NCI-H748 (cell line): ENCODE data around the gene ADH5.
"Not testable (repeated sequence)": the region's sequence is repeated elsewhere in the genome, so short reads cannot be mapped to it uniquely, and the experiment has no call there.

Experiments used
- DNase-seq: peaks from one replicate; lab custom pipeline; 2025; ENCODE audit not compliant: unreplicated experiment; lab: John Stamatoyannopoulos, UW

Gene ADH5

DNA sequence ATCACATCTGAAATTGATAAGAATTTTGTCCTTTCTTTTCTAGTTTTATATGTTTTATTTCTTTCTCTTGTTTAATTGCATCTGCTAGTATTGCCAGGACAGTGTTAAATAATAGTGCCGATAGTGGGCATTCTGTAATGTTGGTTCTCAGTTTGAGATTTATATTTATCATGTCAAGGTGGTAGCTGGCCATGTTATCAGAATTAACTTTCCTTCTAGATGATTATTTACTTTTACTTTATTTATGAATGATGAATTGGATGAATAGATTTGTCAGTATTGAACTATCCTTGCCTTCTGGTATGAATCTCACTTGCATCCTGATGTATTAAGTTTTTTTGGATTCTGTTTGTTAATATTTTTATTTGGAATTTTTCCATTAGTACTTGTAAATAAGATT, 50.4 kb downstream of the ADH5 start:
- no peak for DNase-seq

DNA sequence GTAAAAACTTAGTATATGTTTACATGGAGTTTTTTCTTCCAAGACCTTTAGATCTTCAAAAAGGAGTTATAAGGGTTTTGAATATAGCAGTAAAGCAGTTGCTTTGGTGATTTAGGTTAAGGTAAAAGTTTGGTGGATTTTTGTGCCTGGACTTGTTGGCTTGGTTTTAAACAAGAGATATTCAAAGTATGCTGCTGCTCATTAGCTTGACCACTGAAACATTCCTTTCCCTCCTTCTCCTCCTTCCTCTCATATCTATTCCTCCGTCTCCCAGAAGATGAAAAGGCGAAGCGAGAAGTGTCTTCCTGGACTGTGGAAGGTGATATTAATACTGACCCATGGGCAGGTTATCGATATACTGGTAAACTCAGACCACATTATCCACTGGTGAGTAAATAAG, 54.6 kb downstream of the ADH5 start:
- no peak for DNase-seq

DNA sequence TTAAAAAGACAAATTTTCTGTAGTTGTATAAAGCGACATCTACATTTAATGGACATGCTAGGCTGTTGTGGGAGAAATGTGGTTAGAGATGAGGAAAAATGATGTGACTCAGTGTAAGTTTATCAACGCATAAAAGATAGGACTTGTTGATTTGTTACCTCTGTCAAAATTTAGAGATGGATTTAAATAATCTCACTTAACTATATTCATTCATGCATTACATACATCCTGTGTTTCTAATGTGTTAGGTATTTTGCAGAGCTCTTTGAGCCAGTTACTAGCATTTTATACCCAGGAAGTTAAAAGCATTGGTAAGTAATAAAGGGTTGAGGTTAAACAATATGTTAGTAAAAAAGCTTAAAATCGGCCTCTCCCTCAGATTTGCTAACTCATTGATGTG, 58.7 kb downstream of the ADH5 start:
- DNase-seq, result no peak

- DNase-seq, result no peak
These were observed 59.4 kb downstream of the ADH5 start for GRCh38 chr4:99029018-99029735.

GRCh38 chr4:99028187-99028586, 60.4 kb downstream of the ADH5 start:
- DNase-seq, result no peak

DNA sequence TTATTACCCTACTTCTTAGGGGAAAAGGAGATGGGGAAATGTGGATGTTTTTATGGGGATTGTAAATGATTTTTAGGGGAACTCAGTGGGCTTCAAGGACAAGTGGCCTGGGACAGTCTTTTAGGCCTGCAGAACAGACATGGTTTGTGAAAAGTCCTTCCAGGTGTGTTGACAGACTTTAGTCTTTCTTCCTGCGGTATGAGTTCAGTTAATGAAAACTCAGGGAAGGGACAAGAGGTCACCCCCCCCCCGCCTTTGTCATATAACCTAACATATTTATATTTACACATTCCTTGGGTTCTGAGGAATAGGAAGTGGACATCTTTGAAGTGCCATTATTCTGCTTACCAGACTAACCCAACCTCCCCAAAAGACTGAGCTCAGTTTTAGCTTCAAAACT, 61.3 kb downstream of the ADH5 start:
- DNase-seq, result no peak

- DNase-seq, result no peak
These were observed 63.1 kb downstream of the ADH5 start for GRCh38 chr4:99025506-99025905.

- DNase-seq, result no peak
These were observed 63.9 kb downstream of the ADH5 start for GRCh38 chr4:99024481-99025275.

DNA sequence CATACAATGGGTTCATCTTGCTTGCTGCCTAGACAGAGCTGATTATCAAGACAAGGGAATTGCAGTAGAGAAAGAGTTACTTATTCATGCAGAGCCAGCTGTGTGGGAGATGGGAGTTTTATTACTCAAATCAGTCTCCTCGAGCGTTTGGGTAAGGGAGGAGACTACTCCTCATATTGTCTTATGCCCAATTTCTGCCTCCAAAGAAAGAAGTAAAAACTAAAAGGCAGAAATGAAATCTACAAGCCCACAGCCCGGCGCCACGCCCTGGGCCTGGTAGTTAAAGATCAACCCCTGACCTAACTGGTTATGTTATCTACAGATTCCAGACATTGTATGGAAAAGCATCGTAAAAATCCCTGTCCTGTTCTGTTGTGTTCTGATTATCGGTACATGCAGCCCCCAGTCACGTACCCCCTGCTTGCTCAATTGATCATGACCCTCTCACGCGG, 64.8 kb downstream of the ADH5 start:
- not testable (repeated sequence) for DNase-seq

- DNase-seq, result no peak
These were observed 66.0 kb downstream of the ADH5 start for GRCh38 chr4:99022566-99022965.

GRCh38 chr4:99021386-99021785, 67.2 kb downstream of the ADH5 start:
- DNase-seq, result no peak
